Measurements from ENCODE around the gene RIPK4. TPM values are rescaled to one million over a fixed set of nuclear protein-coding genes. Genes with fewer than 3 reads are reported as not detected.

RIPK4 gene
- total and polyA plus RNA-seq, 2 of the 13 experiments (the other 11 are each of a cell fraction or from before 2014, with no cell fraction given) = 3.1 to 4.9 TPM

DNA sequence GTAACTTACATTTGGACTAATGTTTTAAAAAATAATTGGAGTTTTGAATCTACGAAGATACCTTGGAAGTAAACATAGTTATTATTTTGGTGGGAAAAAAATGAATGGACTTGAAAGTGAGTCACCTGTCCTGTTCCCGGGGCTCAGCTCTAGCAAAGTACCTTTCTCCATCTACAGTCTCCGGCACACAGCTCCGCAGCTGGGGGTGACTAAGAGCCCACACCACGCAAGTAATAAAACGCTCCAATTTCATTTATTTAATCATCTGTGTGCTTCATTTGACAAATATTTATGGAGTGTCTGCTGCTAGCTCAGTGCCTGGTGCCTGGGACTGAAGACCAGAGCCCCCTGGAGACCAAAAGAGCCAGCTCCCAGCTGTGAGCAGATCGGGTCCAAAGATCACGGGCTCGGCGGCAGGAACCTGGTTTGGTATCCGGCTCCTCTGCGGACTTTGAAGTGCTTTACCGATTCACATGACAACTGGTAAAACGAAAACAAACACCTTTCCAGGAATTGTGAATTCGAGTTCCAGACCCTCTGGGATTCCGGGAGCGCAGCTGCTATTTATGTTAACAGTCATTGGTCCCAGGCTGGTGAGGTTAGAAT, 1.7 kb upstream of the RIPK4 start (continued):
- TF ChIP-seq HCFC1 (IDR thresholded peaks at IDR 0.05; ENCODE audit: low read depth, low read length) (no peak), NFE2 (CRISPR knock-in tag; IDR thresholded peaks at IDR 0.05) (no peak), MEIS2 (CRISPR knock-in tag; IDR thresholded peaks at IDR 0.05) (peak; percentile 67; the same call in 1 of the 2 replicates), EZH2 (conservative IDR thresholded peaks at IDR 0.05; ENCODE audit: low read depth, low read length) (no peak), ZNF556 (CRISPR knock-in tag; IDR thresholded peaks at IDR 0.05; ENCODE audit: borderline replicate concordance) (no peak), NFYC (CRISPR knock-in tag; IDR thresholded peaks at IDR 0.05) (no peak), SOX13 (IDR thresholded peaks at IDR 0.05) (peak; percentile 57), SOX13 (CRISPR knock-in tag; conservative IDR thresholded peaks at IDR 0.05 in 1 of 2, IDR thresholded peaks at IDR 0.05 in 1 of 2) (peak in 1 of 2 experiments; percentile 80; a peak in 2 of 4 replicates), ZNF33B (CRISPR knock-in tag; IDR thresholded peaks at IDR 0.05) (no peak), NKX3-1 (CRISPR knock-in tag; IDR thresholded peaks at IDR 0.05) (no peak), TAF15 (IDR thresholded peaks at IDR 0.05; ENCODE audit: low read depth, low read length, poor library complexity, severe bottlenecking) (no peak), SOX6 (IDR thresholded peaks at IDR 0.05) (no peak), SOX6 (CRISPR knock-in tag; IDR thresholded peaks at IDR 0.05) (peak; percentile 82), EP300 (IDR thresholded peaks at IDR 0.05; ENCODE audit: low read depth in 2 of 2, low read length in 2 of 2) (peak; percentile 81 to 83), EP300 (CRISPR knock-in tag; IDR thresholded peaks at IDR 0.05; ENCODE audit: borderline replicate concordance) (peak; percentile 66), ZNF660 (CRISPR knock-in tag; IDR thresholded peaks at IDR 0.05; ENCODE audit: borderline replicate concordance, low read depth) (no peak)
- TF ChIP-seq, protein P1, sequence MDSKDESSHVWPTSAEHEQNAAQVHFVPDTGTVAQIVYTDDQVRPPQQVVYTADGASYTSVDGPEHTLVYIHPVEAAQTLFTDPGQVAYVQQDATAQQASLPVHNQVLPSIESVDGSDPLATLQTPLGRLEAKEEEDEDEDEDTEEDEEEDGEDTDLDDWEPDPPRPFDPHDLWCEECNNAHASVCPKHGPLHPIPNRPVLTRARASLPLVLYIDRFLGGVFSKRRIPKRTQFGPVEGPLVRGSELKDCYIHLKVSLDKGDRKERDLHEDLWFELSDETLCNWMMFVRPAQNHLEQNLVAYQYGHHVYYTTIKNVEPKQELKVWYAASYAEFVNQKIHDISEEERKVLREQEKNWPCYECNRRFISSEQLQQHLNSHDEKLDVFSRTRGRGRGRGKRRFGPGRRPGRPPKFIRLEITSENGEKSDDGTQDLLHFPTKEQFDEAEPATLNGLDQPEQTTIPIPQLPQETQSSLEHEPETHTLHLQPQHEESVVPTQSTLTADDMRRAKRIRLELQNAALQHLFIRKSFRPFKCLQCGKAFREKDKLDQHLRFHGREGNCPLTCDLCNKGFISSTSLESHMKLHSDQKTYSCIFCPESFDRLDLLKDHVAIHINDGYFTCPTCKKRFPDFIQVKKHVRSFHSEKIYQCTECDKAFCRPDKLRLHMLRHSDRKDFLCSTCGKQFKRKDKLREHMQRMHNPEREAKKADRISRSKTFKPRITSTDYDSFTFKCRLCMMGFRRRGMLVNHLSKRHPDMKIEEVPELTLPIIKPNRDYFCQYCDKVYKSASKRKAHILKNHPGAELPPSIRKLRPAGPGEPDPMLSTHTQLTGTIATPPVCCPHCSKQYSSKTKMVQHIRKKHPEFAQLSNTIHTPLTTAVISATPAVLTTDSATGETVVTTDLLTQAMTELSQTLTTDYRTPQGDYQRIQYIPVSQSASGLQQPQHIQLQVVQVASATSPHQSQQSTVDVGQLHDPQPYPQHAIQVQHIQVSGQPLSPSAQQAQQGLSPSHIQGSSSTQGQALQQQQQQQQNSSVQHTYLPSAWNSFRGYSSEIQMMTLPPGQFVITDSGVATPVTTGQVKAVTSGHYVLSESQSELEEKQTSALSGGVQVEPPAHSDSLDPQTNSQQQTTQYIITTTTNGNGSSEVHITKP (CRISPR knock-in tag; IDR thresholded peaks at IDR 0.05; ENCODE audit: low read depth) = 0 out of 2 replicates have a peak, but pooled peaks have one; percentile 33
- TF ChIP-seq, protein P2, sequence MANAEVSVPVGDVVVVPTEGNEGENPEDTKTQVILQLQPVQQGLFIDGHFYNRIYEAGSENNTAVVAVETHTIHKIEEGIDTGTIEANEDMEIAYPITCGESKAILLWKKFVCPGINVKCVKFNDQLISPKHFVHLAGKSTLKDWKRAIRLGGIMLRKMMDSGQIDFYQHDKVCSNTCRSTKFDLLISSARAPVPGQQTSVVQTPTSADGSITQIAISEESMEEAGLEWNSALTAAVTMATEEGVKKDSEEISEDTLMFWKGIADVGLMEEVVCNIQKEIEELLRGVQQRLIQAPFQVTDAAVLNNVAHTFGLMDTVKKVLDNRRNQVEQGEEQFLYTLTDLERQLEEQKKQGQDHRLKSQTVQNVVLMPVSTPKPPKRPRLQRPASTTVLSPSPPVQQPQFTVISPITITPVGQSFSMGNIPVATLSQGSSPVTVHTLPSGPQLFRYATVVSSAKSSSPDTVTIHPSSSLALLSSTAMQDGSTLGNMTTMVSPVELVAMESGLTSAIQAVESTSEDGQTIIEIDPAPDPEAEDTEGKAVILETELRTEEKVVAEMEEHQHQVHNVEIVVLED (CRISPR knock-in tag; IDR thresholded peaks at IDR 0.05; ENCODE audit: borderline replicate concordance) = no peak
- TF ChIP-seq, protein P3, sequence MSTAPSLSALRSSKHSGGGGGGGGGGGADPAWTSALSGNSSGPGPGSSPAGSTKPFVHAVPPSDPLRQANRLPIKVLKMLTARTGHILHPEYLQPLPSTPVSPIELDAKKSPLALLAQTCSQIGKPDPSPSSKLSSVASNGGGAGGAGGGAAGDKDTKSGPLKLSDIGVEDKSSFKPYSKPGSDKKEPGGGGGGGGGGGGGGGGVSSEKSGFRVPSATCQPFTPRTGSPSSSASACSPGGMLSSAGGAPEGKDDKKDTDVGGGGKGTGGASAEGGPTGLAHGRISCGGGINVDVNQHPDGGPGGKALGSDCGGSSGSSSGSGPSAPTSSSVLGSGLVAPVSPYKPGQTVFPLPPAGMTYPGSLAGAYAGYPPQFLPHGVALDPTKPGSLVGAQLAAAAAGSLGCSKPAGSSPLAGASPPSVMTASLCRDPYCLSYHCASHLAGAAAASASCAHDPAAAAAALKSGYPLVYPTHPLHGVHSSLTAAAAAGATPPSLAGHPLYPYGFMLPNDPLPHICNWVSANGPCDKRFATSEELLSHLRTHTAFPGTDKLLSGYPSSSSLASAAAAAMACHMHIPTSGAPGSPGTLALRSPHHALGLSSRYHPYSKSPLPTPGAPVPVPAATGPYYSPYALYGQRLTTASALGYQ (CRISPR knock-in tag; IDR thresholded peaks at IDR 0.05) = peak; percentile 75; the same call in 1 of the 2 replicates
- TF ChIP-seq, protein P4, sequence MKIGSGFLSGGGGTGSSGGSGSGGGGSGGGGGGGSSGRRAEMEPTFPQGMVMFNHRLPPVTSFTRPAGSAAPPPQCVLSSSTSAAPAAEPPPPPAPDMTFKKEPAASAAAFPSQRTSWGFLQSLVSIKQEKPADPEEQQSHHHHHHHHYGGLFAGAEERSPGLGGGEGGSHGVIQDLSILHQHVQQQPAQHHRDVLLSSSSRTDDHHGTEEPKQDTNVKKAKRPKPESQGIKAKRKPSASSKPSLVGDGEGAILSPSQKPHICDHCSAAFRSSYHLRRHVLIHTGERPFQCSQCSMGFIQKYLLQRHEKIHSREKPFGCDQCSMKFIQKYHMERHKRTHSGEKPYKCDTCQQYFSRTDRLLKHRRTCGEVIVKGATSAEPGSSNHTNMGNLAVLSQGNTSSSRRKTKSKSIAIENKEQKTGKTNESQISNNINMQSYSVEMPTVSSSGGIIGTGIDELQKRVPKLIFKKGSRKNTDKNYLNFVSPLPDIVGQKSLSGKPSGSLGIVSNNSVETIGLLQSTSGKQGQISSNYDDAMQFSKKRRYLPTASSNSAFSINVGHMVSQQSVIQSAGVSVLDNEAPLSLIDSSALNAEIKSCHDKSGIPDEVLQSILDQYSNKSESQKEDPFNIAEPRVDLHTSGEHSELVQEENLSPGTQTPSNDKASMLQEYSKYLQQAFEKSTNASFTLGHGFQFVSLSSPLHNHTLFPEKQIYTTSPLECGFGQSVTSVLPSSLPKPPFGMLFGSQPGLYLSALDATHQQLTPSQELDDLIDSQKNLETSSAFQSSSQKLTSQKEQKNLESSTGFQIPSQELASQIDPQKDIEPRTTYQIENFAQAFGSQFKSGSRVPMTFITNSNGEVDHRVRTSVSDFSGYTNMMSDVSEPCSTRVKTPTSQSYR (CRISPR knock-in tag; IDR thresholded peaks at IDR 0.05; ENCODE audit: borderline replicate concordance) = peak; percentile 68; the same call in 1 of the 2 replicates
